HCT116 (cell line): ENCODE data around the gene SHISA7. TPM values are rescaled to one million over a fixed set of nuclear protein-coding genes. Genes with fewer than 3 reads are reported as not detected.
A peak's percentile ranks its signal among the peaks of the same experiment; 100 is the strongest.

ENCODE experiments used
- ATAC-seq: fragments of 200-7000 bp; cut with Tn5 transposase; 2 replicates; pipeline ENCODE4 v1.9.1; 2020; ENCODE audit warnings: mild to moderate bottlenecking, moderate library complexity
- BruUV-seq: library from RNA; stranded (reverse); fragments of 400-500 nt; replicated peaks from 2 replicates; lab custom pipeline; 2021; lab: Mats Ljungman, UMichigan
- CTCF ChIA-PET: fragments of 300-600 bp; sonication (Branson Sonifier 250); formaldehyde crosslinking; loops from one replicate; lab custom pipeline; 2021; ENCODE audit warnings: antibody characterized with exemption; lab: Charles Lee
- POLR2A ChIA-PET: fragments of 300-600, 350-600 bp; sonication (Branson Sonifier 250); formaldehyde crosslinking; loops from one replicate; lab custom pipeline; 2021; ENCODE audit warnings: antibody characterized with exemption; lab: Charles Lee
- RAD21 ChIA-PET, 2 experiments: fragments of 300-600 bp; sonication (Branson Sonifier 250); formaldehyde crosslinking; loops; one replicate each; lab custom pipeline; 2023; ENCODE audit warnings: low total read pairs in 2 of 2; ENCODE audit not compliant: uncharacterized antibody in 2 of 2, unreplicated experiment in 2 of 2, low non-redundant PET in 1 of 2; lab: Charles Lee
- DNase-seq: peaks from one replicate; pipeline ENCODE4 v3.0.0-alpha.2; 2010; ENCODE audit warnings: low read depth, low spot score
- H2AFZ ChIP-seq: fragments of 200-600 bp; shearing (Covaris generic), sonication (generic); 2 replicates; pipeline ENCODE4 v1.6.1; 2017; ENCODE audit warnings: low read depth, mixed run types, mixed read lengths, antibody characterized with exemption, low read length; ENCODE audit not compliant: poor library complexity, severe bottlenecking
- H3K27ac ChIP-seq: 2 replicates; pipeline ENCODE4 v1.5.1; 2012; ENCODE audit warnings: low read depth, low read length
- H3K27me3 ChIP-seq: fragments of 200-600 bp; sonication (generic); 2 replicates; pipeline ENCODE4 v1.6.1; 2016; ENCODE audit warnings: mixed run types, low read length, mixed read lengths; ENCODE audit not compliant: insufficient read depth
- H3K36me3 ChIP-seq, 2 experiments: fragments of 200-500 bp in 1 of 2; fragments of 200-600 bp in 1 of 2; sonication (Bioruptor generic) in 1 of 2; sonication (generic) in 1 of 2; 2 replicates each; pipeline versions ENCODE4 v1.5.1 to v1.6.1; 2014 to 2016; ENCODE audit warnings: low read length in 2 of 2, inconsistent platforms in 1 of 2, mixed read lengths in 1 of 2, mixed run types in 1 of 2; ENCODE audit not compliant: insufficient read depth in 2 of 2, control insufficient read depth in 1 of 2
- H3K4me1 ChIP-seq, 2 experiments: fragments of 200-600 bp in 1 of 2; sonication (generic) in 1 of 2; 2 replicates each; pipeline versions ENCODE4 v1.5.1 to v1.6.1; 2012 to 2017; ENCODE audit warnings: low read length in 2 of 2, inconsistent platforms in 1 of 2, mild to moderate bottlenecking in 1 of 2, mixed read lengths in 1 of 2, mixed run types in 1 of 2, moderate library complexity in 1 of 2; ENCODE audit not compliant: insufficient read depth in 2 of 2, control insufficient read depth in 1 of 2
- H3K4me2 ChIP-seq: fragments of 200-600 bp; sonication (generic); 2 replicates; pipeline ENCODE4 v1.6.1; 2017; ENCODE audit warnings: mixed run types, low read length, mixed read lengths
- H3K4me3 ChIP-seq, 2 experiments: fragments of 200-600 bp in 1 of 2; sonication (generic) in 1 of 2; replicated peaks in 1 of 2; 2 replicates each; pipeline ENCODE4 v1.5.1; 2011 to 2016; ENCODE audit warnings: low read length in 2 of 2, control low read depth in 1 of 2, low read depth in 1 of 2, mild to moderate bottlenecking in 1 of 2, mixed read lengths in 1 of 2, mixed run types in 1 of 2
- H3K79me2 ChIP-seq: fragments of 200-600 bp; sonication (generic); 2 replicates; pipeline ENCODE4 v1.6.1; 2017; ENCODE audit warnings: mild to moderate bottlenecking, mixed run types, low read length, moderate library complexity, mixed read lengths; ENCODE audit not compliant: insufficient read depth
- H3K9ac ChIP-seq: fragments of 200-600 bp; sonication (generic); 2 replicates; pipeline ENCODE4 v1.6.1; 2016; ENCODE audit warnings: low read length, mixed read lengths
- H3K9me2 ChIP-seq: fragments of 200-600 bp; sonication (generic), shearing (Covaris generic); 2 replicates; pipeline ENCODE4 v1.6.1; 2017; ENCODE audit warnings: mixed run types, mild to moderate bottlenecking, moderate library complexity; ENCODE audit not compliant: insufficient read depth
- H3K9me3 ChIP-seq, 2 experiments: fragments of 200-500 bp in 1 of 2; fragments of 200-600 bp in 1 of 2; sonication (Bioruptor generic) in 1 of 2; sonication (generic) in 1 of 2; 2 replicates each; pipeline ENCODE4 v1.6.1; 2014 to 2017; ENCODE audit warnings: low read length in 2 of 2, mixed read lengths in 2 of 2, inconsistent platforms in 1 of 2, low read depth in 1 of 2, mild to moderate bottlenecking in 1 of 2, mixed run types in 1 of 2, moderate library complexity in 1 of 2; ENCODE audit not compliant: control insufficient read depth in 1 of 2, insufficient read depth in 1 of 2
- H4K20me1 ChIP-seq: fragments of 200-600 bp; sonication (generic), shearing (Covaris generic); 2 replicates; pipeline ENCODE4 v1.6.1; 2017; ENCODE audit warnings: mixed run types, mild to moderate bottlenecking, moderate library complexity; ENCODE audit not compliant: insufficient read depth
- EZH2phosphoT487 ChIP-seq: fragments of 200-600 bp; IDR thresholded peaks from 2 replicates; pipeline ENCODE4 v1.6.1; 2018; ENCODE audit warnings: antibody characterized with exemption, borderline replicate concordance
- intact Hi-C: fragments of 100-400 bp; cut with micrococcal nuclease; formaldehyde crosslinking; loops from 2 replicates; pipeline ENCODE4 v1.10.0; 2022
- total RNA-seq: library from RNA; stranded (reverse); gene quantifications from one replicate; pipeline ENCODE4 v1.2.1, GENCODE V29; 2021; ENCODE audit not compliant: unreplicated experiment
- TF ChIP-seq, protein P1 (sequence below): IDR thresholded peaks from 2 replicates; pipeline ENCODE4 v1.6.1; 2012
- TF ChIP-seq, protein P2 (sequence below): IDR thresholded peaks from 2 replicates; pipeline ENCODE4 v1.6.1; 2012; ENCODE audit warnings: low read depth

The SHISA7 gene
- total RNA-seq, 1 experiment from 2014 or later, result not detected

DNA sequence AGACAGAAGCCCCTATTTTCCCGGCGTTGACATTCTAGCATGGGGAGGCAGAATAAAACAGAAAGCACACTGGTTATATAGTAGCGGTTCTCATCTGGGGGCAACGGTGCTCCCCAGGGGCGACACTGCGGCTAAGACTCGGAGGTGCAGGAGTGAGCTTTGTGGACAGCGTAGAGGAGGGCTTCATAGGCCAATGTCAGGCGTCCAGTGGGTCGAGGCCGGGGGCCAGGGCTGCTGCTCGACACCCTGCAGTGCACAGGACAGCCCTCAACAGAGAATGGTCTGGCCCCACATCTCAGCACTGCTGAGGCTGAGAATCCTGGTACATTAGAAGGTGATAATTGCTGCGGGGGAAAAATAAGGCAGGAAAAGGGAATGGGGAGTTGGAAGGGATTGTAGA is 34.8 kb upstream of the SHISA7 start:
- Histone ChIP-seq H3K9me3 (no peaks in the 10 kb centered on the region), H3K9ac (peak overlapping the region; percentile 90), H2AFZ (no peak overlapping the region), H3K27ac (no peak overlapping the region), H3K4me2 (peak overlapping the region; percentile 76), H3K36me3 (no peaks in the 10 kb centered on the region), H3K79me2 (peaks cover 21% of the 10 kb centered on the region), H3K27me3 (no peaks in the 10 kb centered on the region), H3K9me2 (no peaks in the 10 kb centered on the region), H3K4me3 (peak overlapping the region; percentile 63 to 73), H4K20me1 (no peaks in the 10 kb centered on the region), H3K4me1 (peaks cover 34 to 46% of the 10 kb centered on the region in 2 experiments)
- CTCF ChIA-PET, result interaction anchor here (2.6 kb wide), 1 partner anchor 27 kb away, joined by 15 read pairs; no protein-coding TSS in a partner anchor
- RAD21 ChIA-PET, result no interaction called here
- DNase-seq, result no peak
- TSS peak; percentile 10 for BruUV-seq
- POLR2A ChIA-PET, result no interaction called here
- no peak for ATAC-seq
- TF ChIP-seq EZH2phosphoT487, result no peak
- TF ChIP-seq, protein P1, sequence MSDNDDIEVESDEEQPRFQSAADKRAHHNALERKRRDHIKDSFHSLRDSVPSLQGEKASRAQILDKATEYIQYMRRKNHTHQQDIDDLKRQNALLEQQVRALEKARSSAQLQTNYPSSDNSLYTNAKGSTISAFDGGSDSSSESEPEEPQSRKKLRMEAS, result no peak
- TF ChIP-seq, protein P2, sequence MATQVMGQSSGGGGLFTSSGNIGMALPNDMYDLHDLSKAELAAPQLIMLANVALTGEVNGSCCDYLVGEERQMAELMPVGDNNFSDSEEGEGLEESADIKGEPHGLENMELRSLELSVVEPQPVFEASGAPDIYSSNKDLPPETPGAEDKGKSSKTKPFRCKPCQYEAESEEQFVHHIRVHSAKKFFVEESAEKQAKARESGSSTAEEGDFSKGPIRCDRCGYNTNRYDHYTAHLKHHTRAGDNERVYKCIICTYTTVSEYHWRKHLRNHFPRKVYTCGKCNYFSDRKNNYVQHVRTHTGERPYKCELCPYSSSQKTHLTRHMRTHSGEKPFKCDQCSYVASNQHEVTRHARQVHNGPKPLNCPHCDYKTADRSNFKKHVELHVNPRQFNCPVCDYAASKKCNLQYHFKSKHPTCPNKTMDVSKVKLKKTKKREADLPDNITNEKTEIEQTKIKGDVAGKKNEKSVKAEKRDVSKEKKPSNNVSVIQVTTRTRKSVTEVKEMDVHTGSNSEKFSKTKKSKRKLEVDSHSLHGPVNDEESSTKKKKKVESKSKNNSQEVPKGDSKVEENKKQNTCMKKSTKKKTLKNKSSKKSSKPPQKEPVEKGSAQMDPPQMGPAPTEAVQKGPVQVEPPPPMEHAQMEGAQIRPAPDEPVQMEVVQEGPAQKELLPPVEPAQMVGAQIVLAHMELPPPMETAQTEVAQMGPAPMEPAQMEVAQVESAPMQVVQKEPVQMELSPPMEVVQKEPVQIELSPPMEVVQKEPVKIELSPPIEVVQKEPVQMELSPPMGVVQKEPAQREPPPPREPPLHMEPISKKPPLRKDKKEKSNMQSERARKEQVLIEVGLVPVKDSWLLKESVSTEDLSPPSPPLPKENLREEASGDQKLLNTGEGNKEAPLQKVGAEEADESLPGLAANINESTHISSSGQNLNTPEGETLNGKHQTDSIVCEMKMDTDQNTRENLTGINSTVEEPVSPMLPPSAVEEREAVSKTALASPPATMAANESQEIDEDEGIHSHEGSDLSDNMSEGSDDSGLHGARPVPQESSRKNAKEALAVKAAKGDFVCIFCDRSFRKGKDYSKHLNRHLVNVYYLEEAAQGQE, result no peak
- intact Hi-C loops, result no loop called here
